Trophoblast cell (in vitro differentiated cells and primary cell): Measurements from ENCODE around the gene HS3ST5.

ENCODE experiments used
- DNase-seq, 2 donors: peaks; one replicate each; pipeline ENCODE4 v3.0.0-alpha.2; 2016
- H2AFZ ChIP-seq: 2 replicates; pipeline ENCODE4 v1.6.1; 2013; ENCODE audit warnings: low read length, moderate library complexity, mild to moderate bottlenecking; ENCODE audit not compliant: insufficient read depth, poor library complexity
- H2AK5ac ChIP-seq: 2 replicates; pipeline ENCODE4 v1.6.1; 2013; ENCODE audit warnings: mild to moderate bottlenecking, low read length
- H2BK120ac ChIP-seq: 2 replicates; pipeline ENCODE4 v1.6.1; 2013; ENCODE audit warnings: low read length, mild to moderate bottlenecking, moderate library complexity; ENCODE audit not compliant: insufficient read depth, poor library complexity
- H2BK12ac ChIP-seq: 2 replicates; pipeline ENCODE4 v1.6.1; 2013; ENCODE audit warnings: mild to moderate bottlenecking, low read length, moderate library complexity
- H2BK5ac ChIP-seq: 2 replicates; pipeline ENCODE4 v1.6.1; 2013; ENCODE audit warnings: low read length, low read depth, moderate library complexity, mild to moderate bottlenecking; ENCODE audit not compliant: poor library complexity
- H3K14ac ChIP-seq: 2 replicates; pipeline ENCODE4 v1.6.1; 2013; ENCODE audit warnings: mild to moderate bottlenecking, low read length
- H3K18ac ChIP-seq: 2 replicates; pipeline ENCODE4 v1.6.1; 2013; ENCODE audit warnings: mild to moderate bottlenecking, low read length
- H3K23ac ChIP-seq: 2 replicates; pipeline ENCODE4 v1.6.1; 2013; ENCODE audit warnings: low read length
- H3K27ac ChIP-seq: 2 replicates; pipeline ENCODE4 v1.5.1; 2013; ENCODE audit warnings: low read depth, mild to moderate bottlenecking, inconsistent platforms, low read length, moderate library complexity
- H3K27me3 ChIP-seq: 2 replicates; pipeline ENCODE4 v1.6.1; 2013; ENCODE audit warnings: inconsistent platforms, mild to moderate bottlenecking, low read length, moderate library complexity; ENCODE audit not compliant: insufficient read depth
- H3K36me3 ChIP-seq, 2 experiments: 1 replicate in 1 of 2; 2 replicates in 1 of 2; pipeline ENCODE4 v1.6.1; 2013; ENCODE audit warnings: low read length in 2 of 2, mild to moderate bottlenecking in 2 of 2, moderate library complexity in 1 of 2; ENCODE audit not compliant: insufficient read depth in 2 of 2, control insufficient read depth in 1 of 2
- H3K4ac ChIP-seq: 2 replicates; pipeline ENCODE4 v1.6.1; 2013; ENCODE audit warnings: low read depth, mild to moderate bottlenecking, low read length, moderate library complexity
- H3K4me1 ChIP-seq, 2 experiments: 1 replicate in 1 of 2; 2 replicates in 1 of 2; pipeline ENCODE4 v1.6.1; 2013; ENCODE audit warnings: low read length in 2 of 2, mild to moderate bottlenecking in 2 of 2, moderate library complexity in 1 of 2; ENCODE audit not compliant: insufficient read depth in 2 of 2, control insufficient read depth in 1 of 2
- H3K4me2 ChIP-seq: 2 replicates; pipeline ENCODE4 v1.6.1; 2013; ENCODE audit warnings: inconsistent platforms, mild to moderate bottlenecking, low read length, moderate library complexity
- H3K4me3 ChIP-seq: 2 replicates; pipeline ENCODE4 v1.5.1; 2013; ENCODE audit warnings: mild to moderate bottlenecking, low read depth, low read length, inconsistent platforms
- H3K79me1 ChIP-seq: one replicate; pipeline ENCODE4 v1.6.1; 2013; ENCODE audit warnings: low read length
- H3K79me2 ChIP-seq: 2 replicates; pipeline ENCODE4 v1.6.1; 2013; ENCODE audit warnings: low read length, mild to moderate bottlenecking; ENCODE audit not compliant: control insufficient read depth, insufficient read depth, poor library complexity
- H3K9ac ChIP-seq: 2 replicates; pipeline ENCODE4 v1.6.1; 2013; ENCODE audit warnings: mild to moderate bottlenecking, low read length
- H3K9me3 ChIP-seq: 2 replicates; pipeline ENCODE4 v1.6.1; 2013; ENCODE audit warnings: low read depth, mild to moderate bottlenecking, control low read depth, inconsistent platforms, low read length; ENCODE audit not compliant: insufficient read depth
- H4K12ac ChIP-seq: 2 replicates; pipeline ENCODE4 v1.6.1; 2013; ENCODE audit warnings: low read depth, mild to moderate bottlenecking, low read length, moderate library complexity
- H4K8ac ChIP-seq: 2 replicates; pipeline ENCODE4 v1.6.1; 2013; ENCODE audit warnings: low read depth, mild to moderate bottlenecking, low read length, moderate library complexity
- H4K91ac ChIP-seq: one replicate; pipeline ENCODE4 v1.6.1; 2013; ENCODE audit warnings: low read depth, mild to moderate bottlenecking, low read length, moderate library complexity
- WGBS: extraction: QIAGEN DNeasy Blood & Tissue Kit; methylation state at CpG from one replicate; pipeline ENCODE4 v1.1.7; 2013; ENCODE audit warnings: missing lambda C conversion rate; ENCODE audit not compliant: insufficient read length, insufficient coverage; ENCODE audit errors: extremely low coverage; 5-methylcytosine and 5-hydroxymethylcytosine counted together

The HS3ST5 gene

GRCh38 chr6:114090626-114091025 lies 252.2 kb downstream of the HS3ST5 start:
- DNase-seq, result no peak
- H3K4me3 ChIP-seq, result no peak overlapping the region
- no peaks in the 10 kb centered on the region for H3K36me3 ChIP-seq
- no peaks in the 10 kb centered on the region for H3K9me3 ChIP-seq
- H3K18ac ChIP-seq, result no peak overlapping the region
- H3K9ac ChIP-seq, result no peak overlapping the region
- no peak overlapping the region for H2BK5ac ChIP-seq
- no peak overlapping the region for H2AK5ac ChIP-seq
- WGBS, result no CpG with 5 or more reads among the region's 4 CpGs
- no peak overlapping the region for H3K14ac ChIP-seq
- no peak overlapping the region for H3K27ac ChIP-seq
- H3K23ac ChIP-seq, result no peak overlapping the region
- H3K4me1 ChIP-seq, result no peaks in the 10 kb centered on the region
- no peak overlapping the region for H4K8ac ChIP-seq
- no peak overlapping the region for H4K12ac ChIP-seq
- H2BK12ac ChIP-seq, result no peak overlapping the region
- H3K27me3 ChIP-seq, result no peaks in the 10 kb centered on the region
- no peaks in the 10 kb centered on the region for H3K79me2 ChIP-seq
- no peaks in the 10 kb centered on the region for H3K79me1 ChIP-seq
- no peak overlapping the region for H2AFZ ChIP-seq
- no peak overlapping the region for H3K4me2 ChIP-seq
- H3K4ac ChIP-seq, result no peak overlapping the region
- H2BK120ac ChIP-seq, result no peak overlapping the region
- no peak overlapping the region for H4K91ac ChIP-seq

GRCh38 chr6:114087496-114087895 lies 255.3 kb downstream of the HS3ST5 start:
- Histone ChIP-seq H3K14ac (no peak overlapping the region), H3K4me3 (no peak overlapping the region), H3K27ac (no peak overlapping the region), H2BK5ac (no peak overlapping the region), H2AK5ac (no peak overlapping the region), H3K79me2 (no peaks in the 10 kb centered on the region), H3K27me3 (no peaks in the 10 kb centered on the region), H3K23ac (no peak overlapping the region), H2AFZ (no peak overlapping the region), H3K9ac (no peak overlapping the region), H3K4me1 (no peaks in the 10 kb centered on the region), H3K79me1 (no peaks in the 10 kb centered on the region), H3K4ac (no peak overlapping the region), H3K9me3 (no peaks in the 10 kb centered on the region), H4K12ac (no peak overlapping the region), H4K91ac (no peak overlapping the region), H3K4me2 (no peak overlapping the region), H2BK120ac (no peak overlapping the region), H4K8ac (no peak overlapping the region), H3K18ac (no peak overlapping the region), H2BK12ac (no peak overlapping the region), H3K36me3 (no peaks in the 10 kb centered on the region)
- no peak for DNase-seq
- WGBS, result no CpG with 5 or more reads among the region's 2 CpGs

- Histone ChIP-seq H2AK5ac (no peak overlapping the region), H3K36me3 (no peaks in the 10 kb centered on the region), H4K8ac (no peak overlapping the region), H4K12ac (no peak overlapping the region), H3K4ac (no peak overlapping the region), H3K27ac (no peak overlapping the region), H3K79me1 (no peaks in the 10 kb centered on the region), H2AFZ (no peak overlapping the region), H3K9me3 (no peaks in the 10 kb centered on the region), H3K18ac (no peak overlapping the region), H3K4me2 (no peak overlapping the region), H2BK120ac (no peak overlapping the region), H3K4me1 (no peaks in the 10 kb centered on the region), H3K14ac (no peak overlapping the region), H2BK5ac (no peak overlapping the region), H3K27me3 (no peaks in the 10 kb centered on the region), H2BK12ac (no peak overlapping the region), H3K4me3 (no peak overlapping the region), H3K79me2 (no peaks in the 10 kb centered on the region), H3K23ac (no peak overlapping the region), H3K9ac (no peak overlapping the region), H4K91ac (no peak overlapping the region)
- no peak for DNase-seq
- no CpG with 5 or more reads among the region's 2 CpGs for WGBS
Measured at GRCh38 chr6:114085211-114085610, 257.6 kb downstream of the HS3ST5 start.

- Histone ChIP-seq H4K91ac (no peak overlapping the region), H3K4ac (no peak overlapping the region), H2AFZ (no peak overlapping the region), H3K9me3 (no peaks in the 10 kb centered on the region), H2BK120ac (no peak overlapping the region), H3K4me2 (no peak overlapping the region), H2BK5ac (no peak overlapping the region), H2AK5ac (no peak overlapping the region), H3K27me3 (no peaks in the 10 kb centered on the region), H3K4me1 (no peaks in the 10 kb centered on the region), H3K18ac (no peak overlapping the region), H3K23ac (no peak overlapping the region), H3K36me3 (no peaks in the 10 kb centered on the region), H4K12ac (no peak overlapping the region), H3K27ac (no peak overlapping the region), H3K4me3 (no peak overlapping the region), H4K8ac (no peak overlapping the region), H2BK12ac (no peak overlapping the region), H3K14ac (no peak overlapping the region), H3K79me2 (no peaks in the 10 kb centered on the region), H3K9ac (no peak overlapping the region), H3K79me1 (no peaks in the 10 kb centered on the region)
- DNase-seq, result peak in 1 of 2 donors; percentile 58
- WGBS, result no CpG with 5 or more reads among the region's 16 CpGs
Measured at GRCh38 chr6:114084327-114084890, 258.4 kb downstream of the HS3ST5 start.
